CD4-positive, CD25-positive, alpha-beta regulatory T cell (primary cell): ENCODE measurements around the gene DAO. TPM values are rescaled to one million over a fixed set of nuclear protein-coding genes. Genes with fewer than 3 reads are reported as not detected.

Experiments
- ATAC-seq, 2 donors: fragments of 150-1000 bp; cut with Tn5 transposase; one replicate each; pipeline ENCODE4 v1.10.0; 2021; ENCODE audit warnings: low read depth in 2 of 2, moderate number of reproducible peaks in 2 of 2, moderate library complexity in 1 of 2
- DNase-seq, 3 donors: peaks; one replicate each; pipeline versions ENCODE4 v3.0.0 to v3.0.0-alpha.2; 2012 to 2022; ENCODE audit warnings: mixed read lengths in 1 of 3
- H3K27ac ChIP-seq: one replicate; pipeline ENCODE4 v1.7.0; 2013; ENCODE audit warnings: mild to moderate bottlenecking, low read length; ENCODE audit not compliant: insufficient read depth, poor library complexity, severe bottlenecking
- H3K27me3 ChIP-seq: one replicate; pipeline ENCODE4 v1.7.0; 2013; ENCODE audit warnings: low read length; ENCODE audit not compliant: control insufficient read depth, insufficient read depth
- H3K36me3 ChIP-seq: one replicate; pipeline ENCODE4 v1.7.0; 2013; ENCODE audit warnings: mild to moderate bottlenecking, low read length, moderate library complexity; ENCODE audit not compliant: control insufficient read depth, insufficient read depth
- H3K4me1 ChIP-seq: 2 replicates; pipeline ENCODE4 v1.7.0; 2013; ENCODE audit warnings: mild to moderate bottlenecking, low read length; ENCODE audit not compliant: insufficient read depth, control insufficient read depth, poor library complexity, severe bottlenecking
- H3K4me3 ChIP-seq: one replicate; pipeline ENCODE4 v1.7.0; 2013; ENCODE audit warnings: low read depth, mild to moderate bottlenecking, low read length, moderate library complexity
- H3K9me3 ChIP-seq, 2 experiments: 1 replicate in 1 of 2; 2 replicates in 1 of 2; pipeline ENCODE4 v1.7.0; 2013; ENCODE audit warnings: low read length in 2 of 2, mild to moderate bottlenecking in 1 of 2, moderate library complexity in 1 of 2; ENCODE audit not compliant: control insufficient read depth in 2 of 2
- H3K27ac Mint-ChIP-seq, 3 donors: one replicate each; pipeline ENCODE4 v1.8.0; 2020 to 2022; ENCODE audit warnings: mild to moderate bottlenecking in 3 of 3, mixed read lengths in 3 of 3, moderate library complexity in 2 of 3
- H3K27me3 Mint-ChIP-seq: one replicate; pipeline ENCODE4 v1.8.0; 2022; ENCODE audit warnings: mild to moderate bottlenecking, mixed read lengths
- H3K36me3 Mint-ChIP-seq: one replicate; pipeline ENCODE4 v1.8.0; 2020; ENCODE audit warnings: mixed read lengths
- H3K4me1 Mint-ChIP-seq, 4 donors: one replicate each; pipeline ENCODE4 v1.8.0; 2020 to 2022; ENCODE audit warnings: mixed read lengths in 4 of 4, mild to moderate bottlenecking in 1 of 4
- H3K4me3 Mint-ChIP-seq, 4 donors: one replicate each; pipeline ENCODE4 v1.8.0; 2020 to 2022; ENCODE audit warnings: mild to moderate bottlenecking in 4 of 4, mixed read lengths in 4 of 4, moderate library complexity in 3 of 4
- H3K9me3 Mint-ChIP-seq, 7 donors: one replicate each; pipeline ENCODE4 v1.8.0; 2020 to 2022; ENCODE audit warnings: mixed read lengths in 7 of 7, mild to moderate bottlenecking in 3 of 7, moderate library complexity in 2 of 7
- polyA plus RNA-seq, 4 donors: library from polyadenylated mRNA; unstranded; fragments of 300-500 nt; fragmentation: Illumina TruSeq; gene quantifications; one replicate each; pipeline ENCODE4 v1.2.3, GENCODE V29; 2021
- total RNA-seq: library from RNA; stranded (reverse); gene quantifications from one replicate; pipeline ENCODE4 v1.2.3, GENCODE V29; 2022

Gene DAO
- total and polyA plus RNA-seq, 5 donors from 2014 or later, result not detected

- no peaks in the 10 kb centered on the region for H3K36me3 Mint-ChIP-seq
- Histone ChIP-seq H3K4me1 (no peaks in the 10 kb centered on the region), H3K27ac (no peak overlapping the region)
Measured at GRCh38 chr12:108949976-108950375, 70.1 kb downstream of the DAO start.

More at GRCh38 chr12:108949976-108950375, 70.1 kb downstream of the DAO start:
- no peak for ATAC-seq
- Histone ChIP-seq H3K4me3 (no peak overlapping the region), H3K9me3 (no peaks in the 10 kb centered on the region), H3K36me3 (no peaks in the 10 kb centered on the region), H3K27me3 (peaks cover 7% of the 10 kb centered on the region)
- peaks cover 0 to 2% (median 0%) of the 10 kb centered on the region in 7 donors for H3K9me3 Mint-ChIP-seq
- no peak for DNase-seq
- H3K27ac Mint-ChIP-seq, result no peak overlapping the region
- no peak overlapping the region for H3K4me3 Mint-ChIP-seq
- H3K4me1 Mint-ChIP-seq, result peaks cover 0 to 7% (median 4%) of the 10 kb centered on the region in 4 donors
- H3K27me3 Mint-ChIP-seq, result peaks cover 35% of the 10 kb centered on the region

Other genes starting within 250 kb of the DAO start
- 218 TPM for gene SELPLG, start 246.2 kb upstream of the DAO start, total RNA-seq
- 100 to 1,000 TPM; 722 to 844 (median 818) TPM for gene SELPLG, start 246.2 kb upstream of the DAO start, polyA plus RNA-seq
- gene CORO1C, start 148.6 kb upstream of the DAO start, total RNA-seq, result 22.8 TPM
- gene CORO1C, start 148.6 kb upstream of the DAO start, polyA plus RNA-seq, result 10 to 100 TPM in 3 of 4 donors, 1 to 10 TPM in 1; 9.4 to 21.4 (median 16.5) TPM
- gene SSH1, start 22.5 kb upstream of the DAO start, total RNA-seq, result 32.5 TPM
- 1 to 10 TPM; 5.7 to 8.2 (median 6.9) TPM for gene SSH1, start 22.5 kb upstream of the DAO start, polyA plus RNA-seq
- gene SVOP, start 141.0 kb downstream of the DAO start, total RNA-seq, result not detected
- gene SVOP, start 141.0 kb downstream of the DAO start, polyA plus RNA-seq, result not detected
- 21.0 TPM for gene USP30, start 172.5 kb downstream of the DAO start, total RNA-seq
- 10 to 100 TPM; 10.7 to 14.2 (median 11.6) TPM for gene USP30, start 172.5 kb downstream of the DAO start, polyA plus RNA-seq
- 8.7 TPM for gene ALKBH2, start 213.4 kb downstream of the DAO start, total RNA-seq
- gene ALKBH2, start 213.4 kb downstream of the DAO start, polyA plus RNA-seq, result 10 to 100 TPM; 10.6 to 24.9 (median 13.5) TPM
- gene UNG, start 217.5 kb downstream of the DAO start, total RNA-seq, result 8.9 TPM
- 10 to 100 TPM; 24.1 to 42.2 (median 37.1) TPM for gene UNG, start 217.5 kb downstream of the DAO start, polyA plus RNA-seq
- gene ACACB, start 236.5 kb downstream of the DAO start, total RNA-seq, result 23.5 TPM
- 1 to 10 TPM in 2 of 4 donors, under 1 TPM in 2; 0.47 to 3.2 (median 1.1) TPM for gene ACACB, start 236.5 kb downstream of the DAO start, polyA plus RNA-seq